ENCODE data around the gene ABTB2. TPM values are rescaled to one million over a fixed set of nuclear protein-coding genes. Genes with fewer than 3 reads are reported as not detected.

ABTB2 gene
- total RNA-seq, 2 experiments from 2014 or later: 0.06 to 0.09 TPM

- intact Hi-C loops (cut with micrococcal nuclease; ENCODE audit: unreplicated experiment): loop anchor here (10.0 kb wide), 1 partner anchor 58 kb away; no protein-coding TSS in a partner anchor
- Histone ChIP-seq H3K9me2 (ENCODE audit: insufficient read depth, low read length) (no peaks in the 10 kb centered on the region), H3K36me3 (ENCODE audit: insufficient read depth, low read length) (no peaks in the 10 kb centered on the region), H3K27ac (ENCODE audit: low read depth, low read length, poor library complexity, severe bottlenecking) (no peak overlapping the region), H3K79me2 (ENCODE audit: insufficient read depth, low read depth, low read length) (no peaks in the 10 kb centered on the region), H3K9me3 (ENCODE audit: low read length) (no peaks in the 10 kb centered on the region), H4K20me1 (ENCODE audit: insufficient read depth, low read length) (no peaks in the 10 kb centered on the region), H2AFZ (ENCODE audit: low read length) (no peak overlapping the region), H3K4me3 (ENCODE audit: low read depth, low read length, poor library complexity, severe bottlenecking) (no peak overlapping the region), H3K4me1 (ENCODE audit: insufficient read depth, low read length, poor library complexity, severe bottlenecking) (peaks cover 13% of the 10 kb centered on the region), H3K4me2 (ENCODE audit: low read length) (no peak overlapping the region)
- no peak for DNase-seq (ENCODE audit: low spot score)
- ChIA-PET CTCF (ENCODE audit: unreplicated experiment) (no interaction called here), POLR2A (interaction anchor here (0.6 to 0.8 kb wide), 3 partner anchors 20 to 1791 kb away, joined by 4 to 6 read pairs (median 5); no protein-coding TSS in a partner anchor)
- TF ChIP-seq EZH2phosphoT487 (IDR thresholded peaks at IDR 0.05; ENCODE audit: borderline replicate concordance, low read depth, low read length) (no peak), CTCF (conservative IDR thresholded peaks at IDR 0.05; ENCODE audit: low read length) (no peak)
- BruUV-seq (replicated peaks): no TSS peak
Observed at GRCh38 chr11:34232807-34233206, 125.0 kb downstream of the ABTB2 start.

- no peak for TF ChIP-seq CTCF (conservative IDR thresholded peaks at IDR 0.05; ENCODE audit: low read length)
- TF ChIP-seq EZH2phosphoT487 (IDR thresholded peaks at IDR 0.05; ENCODE audit: borderline replicate concordance, low read depth, low read length): no peak
- Histone ChIP-seq H3K4me2 (ENCODE audit: low read length) (no peak overlapping the region), H3K36me3 (ENCODE audit: insufficient read depth, low read length) (no peaks in the 10 kb centered on the region), H3K4me3 (ENCODE audit: low read depth, low read length, poor library complexity, severe bottlenecking) (no peak overlapping the region), H3K79me2 (ENCODE audit: insufficient read depth, low read depth, low read length) (no peaks in the 10 kb centered on the region), H3K9me2 (ENCODE audit: insufficient read depth, low read length) (no peaks in the 10 kb centered on the region), H4K20me1 (ENCODE audit: insufficient read depth, low read length) (no peaks in the 10 kb centered on the region), H2AFZ (ENCODE audit: low read length) (no peak overlapping the region), H3K27ac (ENCODE audit: low read depth, low read length, poor library complexity, severe bottlenecking) (no peak overlapping the region), H3K9me3 (ENCODE audit: low read length) (no peaks in the 10 kb centered on the region), H3K4me1 (ENCODE audit: insufficient read depth, low read length, poor library complexity, severe bottlenecking) (no peaks in the 10 kb centered on the region)
- no TSS peak for BruUV-seq (replicated peaks)
- no peak for DNase-seq (ENCODE audit: low spot score)
- intact Hi-C loops (cut with micrococcal nuclease; ENCODE audit: unreplicated experiment): no loop called here
- ChIA-PET POLR2A (interaction anchor here (0.6 to 0.7 kb wide), 5 partner anchors 25 to 1257 kb away, joined by 3 to 5 read pairs (median 5); no protein-coding TSS in a partner anchor), CTCF (ENCODE audit: unreplicated experiment) (no interaction called here)
Observed at GRCh38 chr11:34226210-34226609, 131.6 kb downstream of the ABTB2 start.

DNA sequence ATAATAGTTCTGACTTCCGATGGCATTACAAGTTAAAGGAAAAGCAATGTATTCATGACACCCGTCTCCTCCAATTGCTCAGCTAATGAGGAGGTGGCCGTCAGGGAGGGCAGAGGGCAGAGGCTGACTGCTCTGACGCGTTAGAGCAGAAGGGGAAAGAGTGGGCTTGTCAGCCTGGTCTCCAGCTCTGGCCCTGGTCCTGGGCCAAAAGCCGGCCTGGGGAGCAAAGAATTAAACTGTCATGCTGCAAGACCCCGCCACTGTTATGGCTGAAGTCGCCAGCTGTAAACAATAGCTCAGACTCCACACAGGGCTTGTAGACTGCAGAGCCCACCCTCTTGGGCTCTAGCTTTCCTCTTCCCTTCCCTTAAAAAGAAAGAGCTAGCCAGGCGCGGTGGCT lies 132.7 kb downstream of the ABTB2 start:
- POLR2A ChIA-PET: no interaction called here
- Histone ChIP-seq H3K4me1 (ENCODE audit: insufficient read depth, low read length, poor library complexity, severe bottlenecking) (no peaks in the 10 kb centered on the region), H4K20me1 (ENCODE audit: insufficient read depth, low read length) (no peaks in the 10 kb centered on the region), H3K4me3 (ENCODE audit: low read depth, low read length, poor library complexity, severe bottlenecking) (no peak overlapping the region), H3K79me2 (ENCODE audit: insufficient read depth, low read depth, low read length) (no peaks in the 10 kb centered on the region), H3K27ac (ENCODE audit: low read depth, low read length, poor library complexity, severe bottlenecking) (no peak overlapping the region), H3K4me2 (ENCODE audit: low read length) (no peak overlapping the region), H3K9me2 (ENCODE audit: insufficient read depth, low read length) (no peaks in the 10 kb centered on the region), H3K9me3 (ENCODE audit: low read length) (no peaks in the 10 kb centered on the region), H2AFZ (ENCODE audit: low read length) (no peak overlapping the region), H3K36me3 (ENCODE audit: insufficient read depth, low read length) (no peaks in the 10 kb centered on the region)
- BruUV-seq (replicated peaks): no TSS peak
- CTCF ChIA-PET (ENCODE audit: unreplicated experiment): no interaction called here
- intact Hi-C loops (cut with micrococcal nuclease; ENCODE audit: unreplicated experiment): no loop called here
- TF ChIP-seq EZH2phosphoT487 (IDR thresholded peaks at IDR 0.05; ENCODE audit: borderline replicate concordance, low read depth, low read length): no peak
- no peak for TF ChIP-seq CTCF (conservative IDR thresholded peaks at IDR 0.05; ENCODE audit: low read length)
- no peak for DNase-seq (ENCODE audit: low spot score)
